ENCODE results near the gene HBA1. TPM values are rescaled to one million over a fixed set of nuclear protein-coding genes. Genes with fewer than 3 reads are reported as not detected.
A peak's percentile ranks its signal among the peaks of the same experiment; 100 is the strongest.
"Not testable (repeated sequence)": the region's sequence is repeated elsewhere in the genome, so short reads cannot be mapped to it uniquely, and the experiment has no call there.

HBA1 gene
- total RNA-seq: 2,922 TPM

GRCh38 chr16:176477-177382 is at the start of gene HBA1:
Gene HBA1 (plus strand): TSS chr16:176680. CDS start chr16:176717, 37 bp downstream.
- not testable (repeated sequence) for H3K9ac ChIP-seq (ENCODE audit: low read depth in 1 of 3, low read length in 3 of 3); H3K27ac ChIP-seq (ENCODE audit: low read depth, low read length); H3K36me3 ChIP-seq (ENCODE audit: control insufficient read depth in 3 of 3, insufficient read depth in 3 of 3, low read length in 3 of 3); H3K9me3 ChIP-seq (ENCODE audit: control insufficient read depth in 3 of 3, low read length in 3 of 3); H3K4me3 ChIP-seq (ENCODE audit: low read length in 3 of 3)
- peaks cover 8 to 11% (median 9%) of the 10 kb centered on the region in 3 donors for H3K4me1 ChIP-seq (ENCODE audit: control insufficient read depth in 3 of 3, insufficient read depth in 3 of 3, low read length in 3 of 3)
- peaks cover 44 to 53% (median 51%) of the 10 kb centered on the region in 3 donors for H3K27me3 ChIP-seq (ENCODE audit: control insufficient read depth in 3 of 3, insufficient read depth in 3 of 3, low read length in 3 of 3)

- Histone ChIP-seq H3K4me3 (ENCODE audit: low read length in 3 of 3) (no peak overlapping the region), H3K9me3 (ENCODE audit: control insufficient read depth in 3 of 3, low read length in 3 of 3) (no peaks in the 10 kb centered on the region), H3K4me1 (ENCODE audit: control insufficient read depth in 3 of 3, insufficient read depth in 3 of 3, low read length in 3 of 3) (peaks cover 0 to 2% (median 0%) of the 10 kb centered on the region in 3 donors), H3K27ac (ENCODE audit: low read depth, low read length) (no peak overlapping the region), H3K36me3 (ENCODE audit: control insufficient read depth in 3 of 3, insufficient read depth in 3 of 3, low read length in 3 of 3) (peaks cover 0 to 5% (median 3%) of the 10 kb centered on the region in 3 donors), H3K9ac (ENCODE audit: low read depth in 1 of 3, low read length in 3 of 3) (no peak overlapping the region), H3K27me3 (ENCODE audit: control insufficient read depth in 3 of 3, insufficient read depth in 3 of 3, low read length in 3 of 3) (no peaks in the 10 kb centered on the region)
Observed at GRCh38 chr16:129075-129474, 47.4 kb upstream of the HBA1 start.

DNA sequence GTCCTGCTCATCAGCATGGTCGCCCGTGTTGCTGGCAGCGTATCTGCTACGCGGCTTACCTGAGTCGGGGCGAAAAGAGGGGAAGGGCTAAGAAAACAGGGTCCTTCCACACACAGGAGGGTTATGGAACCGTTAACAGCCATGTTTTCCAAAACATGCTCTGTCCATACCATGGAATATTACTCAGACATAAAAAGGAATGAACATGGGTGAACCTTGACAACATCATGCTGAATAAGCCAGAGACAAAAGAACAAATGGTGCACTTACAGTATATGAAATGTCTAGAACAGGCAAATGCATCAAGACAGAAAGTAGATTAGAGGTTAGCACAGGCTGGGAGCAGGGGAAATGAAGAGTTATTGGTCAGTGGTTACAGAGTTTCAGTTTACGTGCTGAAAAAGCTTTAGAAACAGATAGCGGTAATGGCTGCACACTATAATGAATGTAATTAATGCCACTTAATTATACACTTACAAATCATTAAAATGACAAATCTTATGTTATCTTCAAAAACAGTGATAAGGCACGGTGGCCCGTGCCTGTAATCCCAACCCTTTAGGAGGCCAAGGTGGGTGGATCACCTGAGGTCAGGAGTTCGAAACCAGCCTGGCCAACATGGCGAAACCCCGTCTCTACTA is 45.8 kb upstream of the HBA1 start:
- H3K9me3 ChIP-seq (ENCODE audit: control insufficient read depth in 3 of 3, low read length in 3 of 3): no peaks in the 10 kb centered on the region
- peaks cover 0 to 7% (median 3%) of the 10 kb centered on the region in 3 donors for H3K36me3 ChIP-seq (ENCODE audit: control insufficient read depth in 3 of 3, insufficient read depth in 3 of 3, low read length in 3 of 3)
- H3K27ac ChIP-seq (ENCODE audit: low read depth, low read length): no peak overlapping the region
- H3K9ac ChIP-seq (ENCODE audit: low read depth in 1 of 3, low read length in 3 of 3): no peak overlapping the region
- peaks cover 0 to 2% (median 0%) of the 10 kb centered on the region in 3 donors for H3K4me1 ChIP-seq (ENCODE audit: control insufficient read depth in 3 of 3, insufficient read depth in 3 of 3, low read length in 3 of 3)
- no peak overlapping the region for H3K4me3 ChIP-seq (ENCODE audit: low read length in 3 of 3)
- H3K27me3 ChIP-seq (ENCODE audit: control insufficient read depth in 3 of 3, insufficient read depth in 3 of 3, low read length in 3 of 3): no peaks in the 10 kb centered on the region

GRCh38 chr16:132120-132519 is 44.4 kb upstream of the HBA1 start:
- no peaks in the 10 kb centered on the region for H3K27me3 ChIP-seq (ENCODE audit: control insufficient read depth in 3 of 3, insufficient read depth in 3 of 3, low read length in 3 of 3)
- no peaks in the 10 kb centered on the region for H3K9me3 ChIP-seq (ENCODE audit: control insufficient read depth in 3 of 3, low read length in 3 of 3)
- H3K9ac ChIP-seq (ENCODE audit: low read depth in 1 of 3, low read length in 3 of 3): no peak overlapping the region
- H3K27ac ChIP-seq (ENCODE audit: low read depth, low read length): no peak overlapping the region
- H3K4me1 ChIP-seq (ENCODE audit: control insufficient read depth in 3 of 3, insufficient read depth in 3 of 3, low read length in 3 of 3): peaks cover under 1 to 2% (median 1%) of the 10 kb centered on the region in 3 donors
- H3K4me3 ChIP-seq (ENCODE audit: low read length in 3 of 3): no peak overlapping the region
- peaks cover 0 to 7% (median 3%) of the 10 kb centered on the region in 3 donors for H3K36me3 ChIP-seq (ENCODE audit: control insufficient read depth in 3 of 3, insufficient read depth in 3 of 3, low read length in 3 of 3)

GRCh38 chr16:133716-134115 is 42.8 kb upstream of the HBA1 start:
- H3K4me1 ChIP-seq (ENCODE audit: control insufficient read depth in 3 of 3, insufficient read depth in 3 of 3, low read length in 3 of 3): peaks cover 4 to 7% (median 7%) of the 10 kb centered on the region in 3 donors
- no peaks in the 10 kb centered on the region for H3K9me3 ChIP-seq (ENCODE audit: control insufficient read depth in 3 of 3, low read length in 3 of 3)
- peaks cover 0 to 7% (median 3%) of the 10 kb centered on the region in 3 donors for H3K36me3 ChIP-seq (ENCODE audit: control insufficient read depth in 3 of 3, insufficient read depth in 3 of 3, low read length in 3 of 3)
- no peak overlapping the region for H3K4me3 ChIP-seq (ENCODE audit: low read length in 3 of 3)
- no peaks in the 10 kb centered on the region for H3K27me3 ChIP-seq (ENCODE audit: control insufficient read depth in 3 of 3, insufficient read depth in 3 of 3, low read length in 3 of 3)
- no peak overlapping the region for H3K9ac ChIP-seq (ENCODE audit: low read depth in 1 of 3, low read length in 3 of 3)
- H3K27ac ChIP-seq (ENCODE audit: low read depth, low read length): no peak overlapping the region

DNA sequence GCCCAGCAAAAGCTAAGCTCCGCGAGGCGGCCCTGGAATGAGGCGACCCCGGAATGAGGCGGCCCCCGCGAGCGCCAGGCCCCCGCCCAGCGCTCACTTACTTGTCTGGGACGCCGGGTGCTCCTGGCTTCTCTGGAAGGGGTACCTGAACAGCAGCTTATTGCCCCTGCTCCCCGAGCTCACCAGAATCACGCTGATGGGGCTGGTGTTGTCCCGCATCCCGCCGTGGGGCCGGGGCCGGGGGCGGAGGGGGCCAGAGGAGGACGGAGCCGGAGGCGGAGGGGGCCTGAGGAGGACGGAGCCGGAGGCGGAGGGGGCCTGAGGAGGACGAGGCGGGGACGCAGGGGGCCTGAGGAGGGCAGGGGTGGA is 38.4 kb upstream of the HBA1 start:
- Histone ChIP-seq H3K27ac (ENCODE audit: low read depth, low read length) (peak overlapping the region; percentile 54), H3K36me3 (ENCODE audit: control insufficient read depth in 3 of 3, insufficient read depth in 3 of 3, low read length in 3 of 3) (peaks cover 0 to 2% (median 0%) of the 10 kb centered on the region in 3 donors), H3K9ac (ENCODE audit: low read depth in 1 of 3, low read length in 3 of 3) (peak overlapping the region; percentile 77 to 84 (median 82)), H3K4me3 (ENCODE audit: low read length in 3 of 3) (peak overlapping the region; percentile 66 to 72 (median 72)), H3K4me1 (ENCODE audit: control insufficient read depth in 3 of 3, insufficient read depth in 3 of 3, low read length in 3 of 3) (peaks cover 4 to 7% (median 6%) of the 10 kb centered on the region in 3 donors), H3K27me3 (ENCODE audit: control insufficient read depth in 3 of 3, insufficient read depth in 3 of 3, low read length in 3 of 3) (no peaks in the 10 kb centered on the region), H3K9me3 (ENCODE audit: control insufficient read depth in 3 of 3, low read length in 3 of 3) (no peaks in the 10 kb centered on the region)

GRCh38 chr16:140175-140857 is 36.2 kb upstream of the HBA1 start:
- H3K36me3 ChIP-seq (ENCODE audit: control insufficient read depth in 3 of 3, insufficient read depth in 3 of 3, low read length in 3 of 3): no peaks in the 10 kb centered on the region
- peaks cover 0 to 9% (median 4%) of the 10 kb centered on the region in 3 donors for H3K27me3 ChIP-seq (ENCODE audit: control insufficient read depth in 3 of 3, insufficient read depth in 3 of 3, low read length in 3 of 3)
- H3K9ac ChIP-seq (ENCODE audit: low read depth in 1 of 3, low read length in 3 of 3): no peak overlapping the region
- H3K4me3 ChIP-seq (ENCODE audit: low read length in 3 of 3): no peak overlapping the region
- H3K9me3 ChIP-seq (ENCODE audit: control insufficient read depth in 3 of 3, low read length in 3 of 3): no peaks in the 10 kb centered on the region
- H3K27ac ChIP-seq (ENCODE audit: low read depth, low read length): no peak overlapping the region
- peaks cover 4 to 7% (median 6%) of the 10 kb centered on the region in 3 donors for H3K4me1 ChIP-seq (ENCODE audit: control insufficient read depth in 3 of 3, insufficient read depth in 3 of 3, low read length in 3 of 3)

GRCh38 chr16:142405-142967 is 34.0 kb upstream of the HBA1 start:
- peaks cover 0 to 9% (median 4%) of the 10 kb centered on the region in 3 donors for H3K27me3 ChIP-seq (ENCODE audit: control insufficient read depth in 3 of 3, insufficient read depth in 3 of 3, low read length in 3 of 3)
- H3K4me1 ChIP-seq (ENCODE audit: control insufficient read depth in 3 of 3, insufficient read depth in 3 of 3, low read length in 3 of 3): peaks cover 0 to 3% (median 3%) of the 10 kb centered on the region in 3 donors
- no peak overlapping the region for H3K27ac ChIP-seq (ENCODE audit: low read depth, low read length)
- no peak overlapping the region for H3K9ac ChIP-seq (ENCODE audit: low read depth in 1 of 3, low read length in 3 of 3)
- no peak overlapping the region for H3K4me3 ChIP-seq (ENCODE audit: low read length in 3 of 3)
- H3K9me3 ChIP-seq (ENCODE audit: control insufficient read depth in 3 of 3, low read length in 3 of 3): no peaks in the 10 kb centered on the region
- no peaks in the 10 kb centered on the region for H3K36me3 ChIP-seq (ENCODE audit: control insufficient read depth in 3 of 3, insufficient read depth in 3 of 3, low read length in 3 of 3)

DNA sequence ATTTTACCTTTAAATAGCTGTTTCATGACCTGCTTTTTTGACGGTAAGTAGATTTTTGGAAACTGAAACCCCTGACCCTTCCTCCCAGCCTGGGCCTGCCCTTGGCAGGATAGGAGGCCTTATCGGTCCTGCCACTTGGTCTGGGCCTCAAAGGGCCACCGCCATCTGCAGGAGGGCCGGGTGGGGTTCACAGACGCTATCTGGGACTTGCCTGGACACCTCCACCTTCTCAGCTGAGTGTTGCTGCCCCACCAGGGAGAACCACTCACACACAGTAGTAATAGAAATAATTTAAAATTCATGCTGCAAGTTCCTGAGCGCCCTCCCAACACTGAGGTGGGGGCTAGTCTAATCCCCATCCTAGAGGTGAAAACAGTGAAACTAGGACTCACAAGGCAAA is 33.4 kb upstream of the HBA1 start:
- H3K36me3 ChIP-seq (ENCODE audit: control insufficient read depth in 3 of 3, insufficient read depth in 3 of 3, low read length in 3 of 3): no peaks in the 10 kb centered on the region

More for the DNA sequence above, 33.4 kb upstream of the HBA1 start:
- Histone ChIP-seq H3K27me3 (ENCODE audit: control insufficient read depth in 3 of 3, insufficient read depth in 3 of 3, low read length in 3 of 3) (peaks cover 0 to 9% (median 4%) of the 10 kb centered on the region in 3 donors), H3K4me3 (ENCODE audit: low read length in 3 of 3) (no peak overlapping the region), H3K27ac (ENCODE audit: low read depth, low read length) (no peak overlapping the region), H3K9me3 (ENCODE audit: control insufficient read depth in 3 of 3, low read length in 3 of 3) (no peaks in the 10 kb centered on the region), H3K4me1 (ENCODE audit: control insufficient read depth in 3 of 3, insufficient read depth in 3 of 3, low read length in 3 of 3) (no peaks in the 10 kb centered on the region), H3K9ac (ENCODE audit: low read depth in 1 of 3, low read length in 3 of 3) (no peak overlapping the region)
